H1 (cell line): Measurements from ENCODE around the gene PRDX2. TPM values are rescaled to one million over a fixed set of nuclear protein-coding genes. Genes with fewer than 3 reads are reported as not detected.

Source experiments
- CBX8 ChIP-seq: fragments of 300-800, 300-1000 bp; sonication (generic); IDR thresholded peaks from 2 replicates; pipeline ENCODE4 v1.7.1; 2016; ENCODE audit warnings: low read depth, low read length, borderline replicate concordance
- CHD7 ChIP-seq: fragments of 300-600 bp; sonication (generic); IDR thresholded peaks from 2 replicates; pipeline ENCODE4 v1.7.1; 2012; ENCODE audit warnings: low read length, moderate library complexity, mild to moderate bottlenecking, inconsistent platforms; ENCODE audit not compliant: insufficient replicate concordance
- CREB1 ChIP-seq: IDR thresholded peaks from 2 replicates; pipeline ENCODE4 v1.6.1; 2012; ENCODE audit warnings: inconsistent platforms
- KDM1A ChIP-seq: fragments of 200-600, 300-600 bp; sonication (generic); IDR thresholded peaks from 2 replicates; pipeline ENCODE4 v1.7.1; 2016; ENCODE audit warnings: mild to moderate bottlenecking, low read length, borderline replicate concordance
- NRF1 ChIP-seq: IDR thresholded peaks from 2 replicates; pipeline ENCODE4 v1.6.1; 2011; ENCODE audit warnings: mild to moderate bottlenecking, low read depth, low read length, improper control_type of control experiment
- RFX5 ChIP-seq: IDR thresholded peaks from 2 replicates; pipeline ENCODE4 v1.6.1; 2011; ENCODE audit warnings: low read depth, low read length, improper control_type of control experiment, borderline replicate concordance
- RXRA ChIP-seq: IDR thresholded peaks from 2 replicates; pipeline ENCODE4 v1.6.1; 2011; ENCODE audit warnings: low read depth, mild to moderate bottlenecking, low read length, moderate library complexity; ENCODE audit not compliant: insufficient read depth
- SIRT6 ChIP-seq: IDR thresholded peaks from one replicate; pipeline ENCODE4 v1.7.1; 2012; ENCODE audit warnings: low read length, inconsistent platforms
- TEAD4 ChIP-seq: IDR thresholded peaks from 2 replicates; pipeline ENCODE4 v1.6.1; 2012; ENCODE audit warnings: low read depth, low read length, inconsistent platforms, mixed read lengths
- ZNF274 ChIP-seq: IDR thresholded peaks from 2 replicates; pipeline ENCODE4 v1.7.0; 2012; ENCODE audit warnings: low read length, borderline replicate concordance; ENCODE audit errors: extremely low read depth
- polyA plus RNA-seq, 7 experiments: library from polyadenylated mRNA; depleted of rRNA in 3 of 7; stranded (reverse) in 5 of 7; unstranded in 2 of 7; fragments of >200 nt in 5 of 7; fragments of 200-250 nt in 2 of 7; gene quantifications; 1 replicate in 5 of 7; 2 replicates in 1 of 7; 4 replicates in 1 of 7; pipeline versions ENCODE4 v1.2.1 to v1.2.3, GENCODE V29; 2011 to 2013; ENCODE audit warnings: missing spikeins in 2 of 7, mixed read lengths in 2 of 7
- total RNA-seq: library from RNA; stranded (reverse); fragmentation: NEBNext Ultra II Directional; extraction: Animal tissue kit (Norgen Biotek cat#: 25700); gene quantifications from 2 replicates; pipeline ENCODE4 v1.2.1, GENCODE V29; 2021

The PRDX2 gene
- total and polyA plus RNA-seq, 2 of the 8 experiments (the other 6 are each of a cell fraction or from before 2014, with no cell fraction given), result 380 to 748 TPM

- TF ChIP-seq RFX5, result no peak
- no peak for TF ChIP-seq CBX8
- peak; percentile 55; the same call in 1 of the 2 replicates for TF ChIP-seq CREB1
- no peak for TF ChIP-seq ZNF274
- no peak for TF ChIP-seq NRF1
- no peak for TF ChIP-seq SIRT6
- no peak for TF ChIP-seq CHD7
- TF ChIP-seq KDM1A, result peak; percentile 41; the same call in 1 of the 2 replicates
- TF ChIP-seq RXRA, result no peak
- TF ChIP-seq TEAD4, result peak; percentile 52; the same call in 1 of the 2 replicates
Observed at GRCh38 chr19:12825254-12826131, 23.9 kb upstream of the PRDX2 start (continued).
